ENCODE results near the gene FMR1.

DNA sequence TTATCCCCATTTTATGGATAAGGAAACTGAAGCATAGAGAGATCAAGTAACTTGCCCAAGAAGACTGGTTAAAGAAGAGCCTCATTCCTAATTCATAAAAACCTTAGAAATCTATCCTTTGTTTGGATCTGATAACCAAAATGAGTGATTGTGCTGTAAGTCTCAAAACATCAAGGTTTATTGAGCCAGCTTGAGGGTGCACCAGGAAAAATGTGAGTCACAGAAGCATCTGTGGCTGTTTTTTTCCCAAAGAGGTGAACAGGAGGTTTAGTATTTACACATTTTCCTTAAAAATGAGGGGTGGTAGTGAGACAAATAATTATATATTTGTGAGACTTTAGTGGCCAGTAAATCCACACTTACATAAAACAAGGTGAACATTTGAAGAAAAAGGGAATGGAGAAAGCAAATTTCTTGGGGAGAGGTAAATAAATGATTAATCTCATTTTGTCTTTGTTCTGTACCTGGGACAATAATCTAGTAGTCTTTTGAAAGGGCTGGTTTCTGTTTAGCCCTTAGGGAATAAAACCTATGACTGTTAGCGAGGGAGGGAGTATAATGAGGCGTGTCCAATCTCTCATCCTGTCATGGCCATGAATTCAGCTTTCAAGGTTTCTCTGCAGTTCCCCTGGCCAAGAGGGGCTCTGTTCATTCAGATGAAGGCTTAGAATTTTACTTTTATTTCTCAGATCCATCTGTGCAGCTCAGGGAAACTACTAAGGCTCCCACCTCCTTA is 12.2 kb upstream of the FMR1 start:
- TF ChIP-seq POLR2A (IDR thresholded peaks at IDR 0.05; ENCODE audit: low read depth, low read length) (no peak), TAF1 (IDR thresholded peaks at IDR 0.05; ENCODE audit: borderline replicate concordance, low read depth, low read length) (no peak), POLR2AphosphoS5 (IDR thresholded peaks at IDR 0.05; ENCODE audit: low read depth, low read length) (no peak)

Data from GM12892 (cell line).